ENCODE measurements around the gene BEST2. TPM values are rescaled to one million over a fixed set of nuclear protein-coding genes. Genes with fewer than 3 reads are reported as not detected.

The BEST2 gene
- total RNA-seq, 1 donor from 2014 or later, result not detected

DNA sequence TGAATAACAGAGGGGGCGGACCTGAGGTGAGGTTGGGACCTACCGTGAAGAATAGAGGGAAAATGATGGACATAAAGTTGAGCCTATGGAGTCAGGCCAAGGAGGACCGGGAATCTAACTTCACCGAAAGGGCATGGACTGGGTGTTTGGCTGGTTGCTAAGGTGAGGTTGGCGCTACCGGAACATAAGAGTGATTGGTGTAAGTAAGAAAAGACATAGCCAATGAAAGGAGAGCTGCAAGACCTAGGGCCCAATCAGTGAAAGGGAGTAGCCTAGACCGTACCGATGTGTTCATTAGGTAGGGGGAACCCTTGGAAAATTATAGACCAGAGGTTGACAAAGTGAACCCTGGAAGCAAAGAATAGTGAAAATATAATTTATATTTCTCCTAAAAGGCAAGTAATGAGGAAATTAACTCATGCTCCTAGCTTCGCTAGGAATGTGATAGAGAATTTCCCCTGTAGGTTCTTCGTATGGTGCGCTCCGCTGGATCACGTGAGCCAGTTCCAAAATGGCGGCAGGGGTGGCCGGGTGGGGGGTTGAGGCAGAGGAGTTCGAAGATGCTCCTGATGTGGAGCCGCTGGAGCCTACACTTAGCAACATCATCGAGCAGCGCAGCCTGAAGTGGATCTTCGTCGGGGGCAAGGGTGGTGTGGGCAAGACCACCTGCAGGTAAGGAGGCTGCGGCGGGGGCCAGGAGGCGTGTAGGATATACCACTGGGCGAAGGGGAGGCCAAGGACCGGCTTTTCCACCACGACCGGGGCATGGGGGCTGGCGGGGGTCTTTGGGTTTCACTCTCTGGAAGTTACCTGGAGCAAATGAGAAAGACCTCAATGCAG is 14.4 kb upstream of the BEST2 start, which contains the start of gene GET3:
GET3 (plus strand) TSS at position 503 of the 840 bp plus-strand sequence; CDS start at position 512, 9 bp downstream.
- H3K4me1 Mint-ChIP-seq (ENCODE audit: low read depth), result peaks cover 27% of the 10 kb centered on the region
- intact Hi-C loops (cut with micrococcal nuclease), result loop anchor here (1.0 kb wide), 1 partner anchor 201 kb away; the partner anchor contains the start of gene CALR
- H3K9me3 Mint-ChIP-seq, result no peaks in the 10 kb centered on the region
- peak; percentile 78 for DNase-seq (ENCODE audit: low spot score)
- peak within 1 kb of the TSS; percentile 98 for H3K4me3 Mint-ChIP-seq (ENCODE audit: low read depth)
- H3K36me3 Mint-ChIP-seq (ENCODE audit: low read depth), result peaks cover 29% of the 10 kb centered on the region
- no peaks in the 10 kb centered on the region for H3K27me3 Mint-ChIP-seq (ENCODE audit: low read depth)
- H3K27ac Mint-ChIP-seq, result peak within 1 kb of the TSS; percentile 78

DNA sequence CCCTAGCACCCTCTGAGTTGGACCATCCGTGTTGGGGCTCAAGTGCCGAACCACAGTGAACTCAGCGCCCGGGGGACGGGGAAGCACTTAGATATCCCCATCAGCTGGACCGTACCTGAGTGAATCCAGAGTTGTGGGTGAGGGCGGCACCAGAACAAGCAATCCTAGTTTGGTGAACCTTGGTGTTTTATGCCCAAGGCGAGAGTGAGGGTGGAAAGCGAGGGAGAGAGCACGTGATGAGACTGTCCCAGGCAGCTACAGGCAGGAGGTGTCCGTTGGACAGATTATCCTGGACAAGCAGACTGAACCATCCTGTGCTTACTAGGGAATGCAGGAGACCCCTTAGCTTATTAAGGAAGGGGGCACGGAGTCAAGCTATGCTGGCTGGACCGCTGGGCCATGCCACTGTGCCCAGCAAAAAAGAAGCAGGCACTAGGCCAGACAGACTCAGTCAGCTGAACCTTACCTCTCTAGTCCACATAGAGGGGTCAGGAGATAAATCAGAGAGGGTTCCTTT is 13.7 kb upstream of the BEST2 start:
- peaks cover 25% of the 10 kb centered on the region for H3K4me1 Mint-ChIP-seq (ENCODE audit: low read depth)
- intact Hi-C loops (cut with micrococcal nuclease), result loop anchor here (1.0 kb wide), 1 partner anchor 200 kb away; the partner anchor contains the start of gene CALR
- H3K27me3 Mint-ChIP-seq (ENCODE audit: low read depth), result no peaks in the 10 kb centered on the region
- H3K27ac Mint-ChIP-seq, result peak overlapping the region; percentile 78
- H3K9me3 Mint-ChIP-seq, result no peaks in the 10 kb centered on the region
- DNase-seq (ENCODE audit: low spot score), result no peak
- peak overlapping the region; percentile 98 for H3K4me3 Mint-ChIP-seq (ENCODE audit: low read depth)
- H3K36me3 Mint-ChIP-seq (ENCODE audit: low read depth), result peaks cover 30% of the 10 kb centered on the region

DNA sequence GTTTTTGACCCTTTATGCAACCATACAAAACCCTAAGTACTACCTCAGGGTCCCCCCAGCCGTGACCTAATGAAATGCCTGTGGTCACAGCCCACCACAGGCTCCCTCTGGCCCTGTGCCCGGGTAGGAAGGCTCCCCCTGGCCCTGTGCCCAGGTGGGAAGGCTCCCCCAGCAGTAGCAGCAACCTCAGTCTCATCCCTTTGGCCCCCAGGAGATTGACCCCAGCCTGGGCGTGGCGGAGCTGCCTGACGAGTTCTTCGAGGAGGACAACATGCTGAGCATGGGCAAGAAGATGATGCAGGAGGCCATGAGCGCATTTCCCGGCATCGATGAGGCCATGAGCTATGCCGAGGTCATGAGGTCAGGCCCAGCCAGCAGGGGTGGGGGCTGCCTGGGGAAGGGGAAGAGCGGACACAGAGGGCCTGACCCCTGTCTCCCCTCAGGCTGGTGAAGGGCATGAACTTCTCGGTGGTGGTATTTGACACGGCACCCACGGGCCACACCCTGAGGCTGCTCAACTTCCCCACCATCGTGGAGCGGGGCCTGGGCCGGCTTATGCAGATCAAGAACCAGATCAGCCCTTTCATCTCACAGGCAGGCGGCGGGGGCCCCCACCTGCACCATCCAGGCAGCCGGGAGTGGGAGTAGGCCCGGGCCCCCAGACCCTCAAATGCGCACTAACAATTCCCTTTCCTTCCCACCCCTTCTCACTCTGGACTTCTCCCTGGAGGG is 6.3 kb upstream of the BEST2 start:
- peaks cover 49% of the 10 kb centered on the region for H3K36me3 Mint-ChIP-seq (ENCODE audit: low read depth)
- H3K4me3 Mint-ChIP-seq (ENCODE audit: low read depth), result no peak overlapping the region
- no peak for DNase-seq (ENCODE audit: low spot score)
- H3K9me3 Mint-ChIP-seq, result peaks cover 11% of the 10 kb centered on the region
- intact Hi-C loops (cut with micrococcal nuclease), result no loop called here
- no peak overlapping the region for H3K27ac Mint-ChIP-seq
- H3K27me3 Mint-ChIP-seq (ENCODE audit: low read depth), result peaks cover 4% of the 10 kb centered on the region
- H3K4me1 Mint-ChIP-seq (ENCODE audit: low read depth), result peaks cover 3% of the 10 kb centered on the region

DNA sequence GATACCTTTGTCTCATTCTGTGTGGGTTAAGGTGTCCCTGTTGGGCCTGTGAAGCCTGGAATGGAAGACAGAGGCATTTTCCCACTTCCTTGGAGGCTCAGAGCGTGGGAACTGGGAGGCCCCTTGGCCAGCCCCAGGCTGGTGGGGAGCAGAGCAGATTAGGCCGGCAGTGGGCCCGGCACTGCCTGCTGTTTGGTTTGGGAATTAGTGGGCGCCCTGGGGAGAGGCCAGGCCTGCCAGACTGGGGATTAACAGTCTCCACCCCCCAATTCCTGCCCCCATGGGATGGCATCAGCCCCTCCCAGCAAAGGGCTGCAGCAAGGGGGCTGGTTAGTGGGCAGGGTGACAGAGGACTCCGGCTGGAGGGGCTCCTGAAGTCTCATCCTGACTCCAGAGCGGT is 3.1 kb upstream of the BEST2 start:
- peaks cover 10% of the 10 kb centered on the region for H3K27me3 Mint-ChIP-seq (ENCODE audit: low read depth)
- peaks cover 40% of the 10 kb centered on the region for H3K36me3 Mint-ChIP-seq (ENCODE audit: low read depth)
- no peak overlapping the region for H3K27ac Mint-ChIP-seq
- DNase-seq (ENCODE audit: low spot score), result no peak
- no peak overlapping the region for H3K4me3 Mint-ChIP-seq (ENCODE audit: low read depth)
- peaks cover 11% of the 10 kb centered on the region for H3K9me3 Mint-ChIP-seq
- intact Hi-C loops (cut with micrococcal nuclease), result no loop called here
- H3K4me1 Mint-ChIP-seq (ENCODE audit: low read depth), result peaks cover 3% of the 10 kb centered on the region

DNA sequence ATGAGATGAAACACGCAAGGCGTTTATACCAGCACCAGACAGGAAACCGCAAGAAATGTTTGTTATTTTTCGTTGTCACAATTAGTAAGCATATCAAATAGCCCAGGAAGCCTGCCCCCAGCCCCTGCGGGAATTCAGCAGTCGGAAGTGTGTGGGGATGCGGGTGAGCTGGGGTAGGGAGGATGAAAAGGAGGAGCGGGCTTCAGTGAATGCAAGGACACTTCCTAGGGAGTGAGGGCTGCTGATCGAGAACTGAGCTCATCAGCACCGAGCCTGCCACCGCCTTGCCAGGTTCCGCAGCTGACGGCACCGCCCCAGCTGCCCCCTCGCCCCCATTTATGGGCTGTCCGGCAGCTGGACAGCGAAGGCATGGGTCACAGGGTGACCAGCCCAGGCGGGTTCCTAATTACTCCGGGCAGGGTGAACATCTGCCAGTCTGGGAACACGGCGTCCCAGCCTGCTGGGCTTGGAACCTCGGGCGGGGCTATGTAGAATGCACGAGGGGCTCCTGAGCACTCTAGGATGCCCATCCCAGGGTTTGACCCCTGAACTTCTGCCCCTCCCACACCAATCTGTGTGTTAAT is 1.6 kb upstream of the BEST2 start:
- peaks cover 10% of the 10 kb centered on the region for H3K27me3 Mint-ChIP-seq (ENCODE audit: low read depth)
- H3K27ac Mint-ChIP-seq, result no peak overlapping the region
- H3K4me1 Mint-ChIP-seq (ENCODE audit: low read depth), result peaks cover 3% of the 10 kb centered on the region
- DNase-seq (ENCODE audit: low spot score), result no peak
- H3K4me3 Mint-ChIP-seq (ENCODE audit: low read depth), result no peak overlapping the region
- peaks cover 34% of the 10 kb centered on the region for H3K36me3 Mint-ChIP-seq (ENCODE audit: low read depth)
- intact Hi-C loops (cut with micrococcal nuclease), result no loop called here
- H3K9me3 Mint-ChIP-seq, result peaks cover 11% of the 10 kb centered on the region

DNA sequence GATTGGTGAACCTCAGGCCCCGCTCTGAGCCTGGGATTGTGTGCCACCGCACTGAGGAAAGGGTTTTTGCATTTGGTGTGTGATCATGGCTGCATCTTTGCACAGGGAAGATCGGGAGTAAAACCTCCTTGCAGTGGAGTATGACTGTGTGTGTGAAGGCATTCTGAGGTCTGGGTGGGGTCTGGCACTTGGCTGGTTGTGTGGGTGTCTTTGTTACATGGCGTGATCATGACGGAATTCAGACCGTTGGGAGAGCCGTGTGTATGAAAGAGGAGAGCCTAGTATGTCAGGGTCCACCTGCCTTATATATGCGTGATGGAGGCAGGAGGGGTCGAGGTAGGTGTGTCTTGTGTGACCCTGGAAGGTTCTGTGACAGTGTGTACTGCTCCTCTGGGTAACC is 740 bp upstream of the BEST2 start:
- H3K4me3 Mint-ChIP-seq (ENCODE audit: low read depth), result no peak overlapping the region
- DNase-seq (ENCODE audit: low spot score), result no peak
- intact Hi-C loops (cut with micrococcal nuclease), result no loop called here
- peaks cover 10% of the 10 kb centered on the region for H3K27me3 Mint-ChIP-seq (ENCODE audit: low read depth)
- peaks cover 26% of the 10 kb centered on the region for H3K36me3 Mint-ChIP-seq (ENCODE audit: low read depth)
- peaks cover 3% of the 10 kb centered on the region for H3K4me1 Mint-ChIP-seq (ENCODE audit: low read depth)
- H3K9me3 Mint-ChIP-seq, result peaks cover 11% of the 10 kb centered on the region
- H3K27ac Mint-ChIP-seq, result no peak overlapping the region

DNA sequence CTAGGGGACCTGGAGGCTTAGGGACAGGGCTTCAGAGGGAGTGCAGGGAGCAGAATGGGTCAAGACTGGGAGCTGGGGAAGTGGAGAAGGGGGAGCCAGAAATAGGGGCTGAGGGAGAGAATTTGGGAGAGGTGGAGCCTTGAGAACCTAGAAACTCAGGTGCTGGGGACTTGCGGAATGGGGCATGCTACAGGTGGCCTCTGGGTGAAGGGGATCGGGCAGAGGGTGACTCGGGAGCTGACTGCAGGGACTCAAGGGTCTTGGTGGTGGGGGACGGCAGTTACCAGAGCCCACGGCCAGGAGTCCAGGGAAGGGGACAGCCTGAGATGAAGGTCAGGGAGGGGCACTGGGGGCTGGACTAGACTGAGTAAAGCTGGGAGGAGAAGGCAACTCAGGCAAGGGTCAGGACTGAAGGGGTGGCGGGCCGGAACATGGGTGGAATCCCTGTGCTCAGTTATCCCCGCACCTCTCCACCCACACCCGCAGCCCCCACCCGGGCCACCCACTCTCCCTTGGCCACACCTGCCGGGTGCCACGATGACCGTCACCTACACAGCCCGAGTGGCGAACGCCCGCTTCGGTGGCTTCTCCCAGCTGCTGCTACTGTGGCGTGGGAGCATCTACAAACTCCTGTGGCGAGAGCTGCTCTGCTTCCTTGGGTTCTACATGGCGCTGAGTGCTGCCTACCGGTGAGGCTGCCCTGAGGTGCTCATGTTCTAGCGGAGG is 628 bp downstream of the BEST2 start:
- intact Hi-C loops (cut with micrococcal nuclease), result no loop called here
- DNase-seq (ENCODE audit: low spot score), result no peak
- Mint-ChIP-seq H3K27ac (no peak overlapping the region), H3K36me3 (ENCODE audit: low read depth) (peaks cover 13% of the 10 kb centered on the region), H3K4me1 (ENCODE audit: low read depth) (peaks cover 3% of the 10 kb centered on the region), H3K27me3 (ENCODE audit: low read depth) (peaks cover 10% of the 10 kb centered on the region), H3K9me3 (peaks cover 11% of the 10 kb centered on the region), H3K4me3 (ENCODE audit: low read depth) (no peak overlapping the region)

DNA sequence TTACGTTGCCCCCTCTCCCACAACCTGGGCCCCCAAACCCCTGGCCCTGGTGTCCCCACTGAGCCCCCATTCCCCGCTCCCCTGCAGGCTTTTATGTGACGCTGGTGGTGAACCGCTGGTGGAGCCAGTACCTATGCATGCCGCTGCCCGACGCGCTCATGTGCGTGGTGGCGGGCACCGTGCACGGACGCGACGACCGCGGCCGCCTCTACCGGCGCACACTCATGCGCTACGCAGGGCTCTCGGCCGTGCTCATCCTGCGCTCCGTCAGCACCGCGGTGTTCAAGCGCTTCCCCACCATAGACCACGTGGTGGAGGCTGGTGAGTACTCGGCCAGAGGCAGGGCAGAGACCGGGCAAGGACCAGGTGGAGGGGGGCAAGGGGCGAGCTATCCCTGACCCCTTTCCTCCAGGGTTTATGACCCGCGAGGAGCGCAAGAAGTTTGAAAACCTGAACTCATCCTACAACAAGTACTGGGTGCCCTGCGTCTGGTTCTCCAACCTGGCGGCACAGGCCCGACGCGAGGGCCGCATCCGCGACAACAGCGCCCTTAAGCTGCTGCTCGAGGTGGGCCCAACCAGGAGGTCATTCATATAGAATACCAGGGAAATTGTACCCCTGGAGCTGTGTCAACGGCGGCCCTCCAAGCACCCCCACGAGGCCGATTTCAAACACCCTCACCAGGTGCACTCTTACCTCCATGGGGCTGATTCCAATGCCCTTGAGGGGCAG is 3.0 kb downstream of the BEST2 start:
- H3K4me1 Mint-ChIP-seq (ENCODE audit: low read depth), result peaks cover 5% of the 10 kb centered on the region

DNA sequence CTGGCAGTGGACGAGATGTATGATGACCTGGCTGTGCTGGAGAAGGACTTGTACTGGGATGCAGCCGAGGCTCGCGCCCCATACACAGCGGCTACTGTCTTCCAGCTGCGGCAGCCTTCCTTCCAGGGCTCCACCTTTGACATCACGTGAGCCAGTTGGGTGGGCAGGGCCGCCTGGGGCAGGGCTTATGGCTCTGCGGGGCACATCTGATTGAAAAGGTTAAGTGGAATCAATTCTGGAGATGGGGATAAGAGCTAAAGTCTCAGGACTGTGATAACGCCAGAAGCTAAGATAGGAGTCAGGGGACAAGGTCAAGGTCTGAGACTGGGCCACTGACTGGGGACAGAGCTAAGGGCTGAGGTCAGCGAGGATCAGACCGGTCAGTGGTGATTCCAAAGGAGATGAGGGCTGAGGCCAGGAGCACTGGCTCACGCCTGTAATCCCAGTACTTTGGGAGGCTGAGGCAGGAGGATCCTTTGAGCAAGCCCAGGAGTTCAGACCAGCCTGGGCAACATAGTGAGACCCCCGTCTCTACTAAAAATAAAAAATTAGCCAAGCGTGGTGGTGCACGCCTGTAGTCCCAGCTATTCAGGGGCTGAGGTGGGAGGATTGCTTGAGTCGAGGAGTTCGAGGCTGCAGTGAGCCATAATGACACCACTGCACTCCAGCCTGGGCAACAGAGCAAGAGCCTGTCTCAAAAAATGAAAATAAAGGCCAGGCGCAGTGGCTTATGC is 4.7 kb downstream of the BEST2 start:
- no peak for DNase-seq (ENCODE audit: low spot score)
- no peak overlapping the region for H3K27ac Mint-ChIP-seq
- H3K4me3 Mint-ChIP-seq (ENCODE audit: low read depth), result no peak overlapping the region
- intact Hi-C loops (cut with micrococcal nuclease), result no loop called here
- no peaks in the 10 kb centered on the region for H3K9me3 Mint-ChIP-seq
- H3K27me3 Mint-ChIP-seq (ENCODE audit: low read depth), result peaks cover 2% of the 10 kb centered on the region
- H3K4me1 Mint-ChIP-seq (ENCODE audit: low read depth), result peaks cover 4% of the 10 kb centered on the region
- no peaks in the 10 kb centered on the region for H3K36me3 Mint-ChIP-seq (ENCODE audit: low read depth)

More for the DNA sequence above, 3.0 kb downstream of the BEST2 start:
- Mint-ChIP-seq H3K36me3 (ENCODE audit: low read depth) (no peaks in the 10 kb centered on the region), H3K27me3 (ENCODE audit: low read depth) (peaks cover 11% of the 10 kb centered on the region), H3K9me3 (no peaks in the 10 kb centered on the region), H3K4me3 (ENCODE audit: low read depth) (no peak overlapping the region), H3K27ac (no peak overlapping the region)
- no peak for DNase-seq (ENCODE audit: low spot score)
- intact Hi-C loops (cut with micrococcal nuclease), result no loop called here

DNA sequence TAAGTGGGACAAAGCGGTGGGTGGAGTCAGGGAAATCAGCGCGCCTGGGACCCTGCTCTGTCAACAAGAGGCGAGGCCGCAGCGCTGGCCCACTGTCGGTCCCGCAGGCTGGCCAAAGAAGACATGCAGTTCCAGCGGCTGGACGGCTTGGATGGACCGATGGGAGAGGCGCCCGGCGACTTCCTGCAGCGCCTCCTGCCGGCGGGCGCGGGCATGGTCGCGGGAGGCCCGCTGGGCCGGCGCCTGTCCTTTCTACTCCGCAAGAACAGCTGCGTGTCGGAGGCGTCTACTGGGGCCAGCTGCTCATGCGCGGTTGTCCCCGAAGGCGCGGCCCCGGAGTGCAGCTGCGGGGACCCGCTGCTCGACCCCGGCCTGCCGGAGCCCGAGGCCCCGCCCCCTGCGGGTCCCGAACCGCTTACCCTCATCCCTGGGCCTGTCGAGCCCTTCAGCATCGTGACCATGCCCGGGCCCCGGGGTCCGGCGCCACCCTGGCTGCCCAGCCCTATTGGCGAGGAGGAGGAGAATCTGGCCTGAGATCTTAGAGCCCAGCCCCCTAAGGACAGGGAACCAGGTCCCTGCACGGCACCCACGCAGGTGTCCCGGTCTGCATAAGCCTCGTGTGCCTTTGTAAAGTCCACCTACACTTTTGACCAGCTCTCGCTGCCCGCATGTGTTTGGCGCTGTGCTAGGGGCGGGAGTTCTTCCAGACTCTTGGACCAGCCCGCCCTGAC is 6.1 kb downstream of the BEST2 start:
- Mint-ChIP-seq H3K4me1 (ENCODE audit: low read depth) (peaks cover 4% of the 10 kb centered on the region), H3K27ac (no peak overlapping the region), H3K36me3 (ENCODE audit: low read depth) (no peaks in the 10 kb centered on the region), H3K27me3 (ENCODE audit: low read depth) (peaks cover 2% of the 10 kb centered on the region), H3K9me3 (no peaks in the 10 kb centered on the region), H3K4me3 (ENCODE audit: low read depth) (peak overlapping the region; percentile 47)
- DNase-seq (ENCODE audit: low spot score), result peak; percentile 65
- intact Hi-C loops (cut with micrococcal nuclease), result no loop called here

DNA sequence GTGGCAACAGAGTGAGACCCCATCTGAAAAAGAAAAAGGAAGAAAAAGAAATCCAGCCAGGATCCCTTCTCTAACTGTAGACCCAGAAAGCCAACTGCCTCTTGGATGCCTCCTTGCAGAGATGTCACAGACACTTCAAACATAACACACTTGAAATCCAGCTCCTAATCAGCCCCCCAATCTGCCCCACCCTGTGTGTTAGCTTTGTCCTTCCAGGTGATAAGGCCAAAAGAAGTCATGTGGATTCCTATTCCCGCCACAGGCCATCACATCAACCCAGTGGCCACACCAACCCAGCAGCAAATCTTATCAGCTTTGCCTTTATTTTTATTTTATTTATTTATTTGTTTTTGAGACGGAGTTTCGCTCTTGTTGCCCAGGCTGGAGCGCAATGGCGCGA is 8.1 kb downstream of the BEST2 start:
- Mint-ChIP-seq H3K4me1 (ENCODE audit: low read depth) (peaks cover 4% of the 10 kb centered on the region), H3K9me3 (no peaks in the 10 kb centered on the region), H3K27me3 (ENCODE audit: low read depth) (peaks cover 2% of the 10 kb centered on the region), H3K36me3 (ENCODE audit: low read depth) (no peaks in the 10 kb centered on the region), H3K27ac (peak overlapping the region; percentile 28), H3K4me3 (ENCODE audit: low read depth) (no peak overlapping the region)
- no peak for DNase-seq (ENCODE audit: low spot score)
- intact Hi-C loops (cut with micrococcal nuclease), result loop anchor here (1.0 kb wide), 2 partner anchors 37 to 88 kb away; no protein-coding TSS in a partner anchor

Data from activated T-helper 2 cell treated with anti-CD3 and anti-CD28 coated beads, Interferon-gamma antibody, Interleukin-2, Interleukin-4, amounts not matched to agents 10 μg/mL and 5 μg/mL and 100 μg/mL, durations not matched to agents 14 hours and 24 hours and 36 hours (primary cell).